ENCODE results near the gene AAK1.

DNA sequence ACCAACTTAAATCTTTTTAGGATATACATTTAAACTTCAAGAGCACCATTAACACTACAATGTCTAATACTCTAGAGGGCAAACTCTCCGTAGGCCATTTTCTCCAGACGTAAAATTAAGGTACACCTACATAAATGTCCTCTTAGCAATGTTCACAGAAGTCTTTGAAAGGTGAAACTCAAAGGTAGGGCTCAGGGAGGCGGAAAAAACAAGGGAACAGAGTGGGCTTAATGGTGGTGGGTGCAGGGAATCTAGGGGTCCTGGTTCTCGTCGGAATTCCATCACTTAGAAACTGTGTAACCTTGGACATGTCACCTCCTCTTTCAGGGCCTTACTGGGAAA is 207.0 kb downstream of the AAK1 start:
- TF ChIP-seq, protein P1, sequence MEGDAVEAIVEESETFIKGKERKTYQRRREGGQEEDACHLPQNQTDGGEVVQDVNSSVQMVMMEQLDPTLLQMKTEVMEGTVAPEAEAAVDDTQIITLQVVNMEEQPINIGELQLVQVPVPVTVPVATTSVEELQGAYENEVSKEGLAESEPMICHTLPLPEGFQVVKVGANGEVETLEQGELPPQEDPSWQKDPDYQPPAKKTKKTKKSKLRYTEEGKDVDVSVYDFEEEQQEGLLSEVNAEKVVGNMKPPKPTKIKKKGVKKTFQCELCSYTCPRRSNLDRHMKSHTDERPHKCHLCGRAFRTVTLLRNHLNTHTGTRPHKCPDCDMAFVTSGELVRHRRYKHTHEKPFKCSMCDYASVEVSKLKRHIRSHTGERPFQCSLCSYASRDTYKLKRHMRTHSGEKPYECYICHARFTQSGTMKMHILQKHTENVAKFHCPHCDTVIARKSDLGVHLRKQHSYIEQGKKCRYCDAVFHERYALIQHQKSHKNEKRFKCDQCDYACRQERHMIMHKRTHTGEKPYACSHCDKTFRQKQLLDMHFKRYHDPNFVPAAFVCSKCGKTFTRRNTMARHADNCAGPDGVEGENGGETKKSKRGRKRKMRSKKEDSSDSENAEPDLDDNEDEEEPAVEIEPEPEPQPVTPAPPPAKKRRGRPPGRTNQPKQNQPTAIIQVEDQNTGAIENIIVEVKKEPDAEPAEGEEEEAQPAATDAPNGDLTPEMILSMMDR (IDR thresholded peaks at IDR 0.05), result no peak
- no peak for TF ChIP-seq POLR2A (IDR thresholded peaks at IDR 0.05)

Data from breast epithelium (tissue), 3 donors.